ENCODE data around the gene GATC.
A peak's percentile ranks its signal among the peaks of the same experiment; 100 is the strongest.

GATC gene

GRCh38 chr12:120455302-120455701, 9.1 kb downstream of the GATC start:
- Histone ChIP-seq H3K9me3 (ENCODE audit: control insufficient read depth in 1 of 2, low read length in 2 of 2) (no peaks in the 10 kb centered on the region), H3K36me3 (ENCODE audit: control insufficient read depth in 1 of 2, insufficient read depth in 2 of 2, low read length in 2 of 2) (peaks cover 23 to 52% of the 10 kb centered on the region in 2 donors), H3K4me1 (ENCODE audit: control insufficient read depth in 1 of 2, insufficient read depth in 2 of 2, low read length in 2 of 2) (peaks cover 2 to 15% of the 10 kb centered on the region in 2 donors), H3K4me3 (ENCODE audit: low read depth in 1 of 2, low read length in 2 of 2) (no peak overlapping the region), H3K27ac (ENCODE audit: low read depth, low read length) (no peak overlapping the region), H3K27me3 (ENCODE audit: control insufficient read depth in 1 of 2, insufficient read depth in 2 of 2, low read length in 2 of 2) (no peaks in the 10 kb centered on the region), H3K9ac (ENCODE audit: low read depth in 1 of 2, low read length in 2 of 2) (no peak overlapping the region)

- Histone ChIP-seq H3K27me3 (ENCODE audit: control insufficient read depth in 1 of 2, insufficient read depth in 2 of 2, low read length in 2 of 2) (no peaks in the 10 kb centered on the region), H3K27ac (ENCODE audit: low read depth, low read length) (no peak overlapping the region), H3K36me3 (ENCODE audit: control insufficient read depth in 1 of 2, insufficient read depth in 2 of 2, low read length in 2 of 2) (peaks cover 26 to 63% of the 10 kb centered on the region in 2 donors), H3K9me3 (ENCODE audit: control insufficient read depth in 1 of 2, low read length in 2 of 2) (no peaks in the 10 kb centered on the region), H3K9ac (ENCODE audit: low read depth in 1 of 2, low read length in 2 of 2) (no peak overlapping the region), H3K4me1 (ENCODE audit: control insufficient read depth in 1 of 2, insufficient read depth in 2 of 2, low read length in 2 of 2) (peaks cover 2 to 15% of the 10 kb centered on the region in 2 donors), H3K4me3 (ENCODE audit: low read depth in 1 of 2, low read length in 2 of 2) (no peak overlapping the region)
Observed at GRCh38 chr12:120457133-120457532, 10.9 kb downstream of the GATC start.

- H3K9me3 ChIP-seq (ENCODE audit: control insufficient read depth in 1 of 2, low read length in 2 of 2), result no peaks in the 10 kb centered on the region
- no peaks in the 10 kb centered on the region for H3K4me1 ChIP-seq (ENCODE audit: control insufficient read depth in 1 of 2, insufficient read depth in 2 of 2, low read length in 2 of 2)
- H3K36me3 ChIP-seq (ENCODE audit: control insufficient read depth in 1 of 2, insufficient read depth in 2 of 2, low read length in 2 of 2), result peaks cover 54 to 88% of the 10 kb centered on the region in 2 donors
- no peak overlapping the region for H3K4me3 ChIP-seq (ENCODE audit: low read depth in 1 of 2, low read length in 2 of 2)
- no peak overlapping the region for H3K9ac ChIP-seq (ENCODE audit: low read depth in 1 of 2, low read length in 2 of 2)
- no peaks in the 10 kb centered on the region for H3K27me3 ChIP-seq (ENCODE audit: control insufficient read depth in 1 of 2, insufficient read depth in 2 of 2, low read length in 2 of 2)
- H3K27ac ChIP-seq (ENCODE audit: low read depth, low read length), result no peak overlapping the region
Observed at GRCh38 chr12:120460157-120460556, 13.9 kb downstream of the GATC start.

- H3K9me3 ChIP-seq (ENCODE audit: control insufficient read depth in 1 of 2, low read length in 2 of 2), result no peaks in the 10 kb centered on the region
- no peak overlapping the region for H3K4me3 ChIP-seq (ENCODE audit: low read depth in 1 of 2, low read length in 2 of 2)
- H3K27me3 ChIP-seq (ENCODE audit: control insufficient read depth in 1 of 2, insufficient read depth in 2 of 2, low read length in 2 of 2), result no peaks in the 10 kb centered on the region
- no peak overlapping the region for H3K27ac ChIP-seq (ENCODE audit: low read depth, low read length)
- H3K9ac ChIP-seq (ENCODE audit: low read depth in 1 of 2, low read length in 2 of 2), result no peak overlapping the region
- H3K4me1 ChIP-seq (ENCODE audit: control insufficient read depth in 1 of 2, insufficient read depth in 2 of 2, low read length in 2 of 2), result peaks cover 4 to 12% of the 10 kb centered on the region in 2 donors
- peaks cover 49 to 90% of the 10 kb centered on the region in 2 donors for H3K36me3 ChIP-seq (ENCODE audit: control insufficient read depth in 1 of 2, insufficient read depth in 2 of 2, low read length in 2 of 2)
Observed at GRCh38 chr12:120462099-120462640, 15.9 kb downstream of the GATC start.

- H3K27me3 ChIP-seq (ENCODE audit: control insufficient read depth in 1 of 2, insufficient read depth in 2 of 2, low read length in 2 of 2), result no peaks in the 10 kb centered on the region
- H3K9me3 ChIP-seq (ENCODE audit: control insufficient read depth in 1 of 2, low read length in 2 of 2), result no peaks in the 10 kb centered on the region
- no peak overlapping the region for H3K9ac ChIP-seq (ENCODE audit: low read depth in 1 of 2, low read length in 2 of 2)
- no peak overlapping the region for H3K27ac ChIP-seq (ENCODE audit: low read depth, low read length)
- peaks cover 4 to 23% of the 10 kb centered on the region in 2 donors for H3K4me1 ChIP-seq (ENCODE audit: control insufficient read depth in 1 of 2, insufficient read depth in 2 of 2, low read length in 2 of 2)
- H3K36me3 ChIP-seq (ENCODE audit: control insufficient read depth in 1 of 2, insufficient read depth in 2 of 2, low read length in 2 of 2), result peaks cover 43 to 77% of the 10 kb centered on the region in 2 donors
- H3K4me3 ChIP-seq (ENCODE audit: low read depth in 1 of 2, low read length in 2 of 2), result no peak overlapping the region
Observed at GRCh38 chr12:120463712-120464111, 17.5 kb downstream of the GATC start.

GRCh38 chr12:120465756-120466155, 19.5 kb downstream of the GATC start:
- Histone ChIP-seq H3K9ac (ENCODE audit: low read depth in 1 of 2, low read length in 2 of 2) (no peak overlapping the region), H3K27ac (ENCODE audit: low read depth, low read length) (no peak overlapping the region), H3K4me3 (ENCODE audit: low read depth in 1 of 2, low read length in 2 of 2) (no peak overlapping the region), H3K9me3 (ENCODE audit: control insufficient read depth in 1 of 2, low read length in 2 of 2) (no peaks in the 10 kb centered on the region), H3K36me3 (ENCODE audit: control insufficient read depth in 1 of 2, insufficient read depth in 2 of 2, low read length in 2 of 2) (peaks cover 37 to 59% of the 10 kb centered on the region in 2 donors), H3K4me1 (ENCODE audit: control insufficient read depth in 1 of 2, insufficient read depth in 2 of 2, low read length in 2 of 2) (peaks cover 10 to 27% of the 10 kb centered on the region in 2 donors), H3K27me3 (ENCODE audit: control insufficient read depth in 1 of 2, insufficient read depth in 2 of 2, low read length in 2 of 2) (no peaks in the 10 kb centered on the region)

GRCh38 chr12:120466560-120467315, 20.5 kb downstream of the GATC start:
- no peaks in the 10 kb centered on the region for H3K27me3 ChIP-seq (ENCODE audit: control insufficient read depth in 1 of 2, insufficient read depth in 2 of 2, low read length in 2 of 2)
- H3K9ac ChIP-seq (ENCODE audit: low read depth in 1 of 2, low read length in 2 of 2), result no peak overlapping the region
- H3K36me3 ChIP-seq (ENCODE audit: control insufficient read depth in 1 of 2, insufficient read depth in 2 of 2, low read length in 2 of 2), result peaks cover 34 to 51% of the 10 kb centered on the region in 2 donors
- no peak overlapping the region for H3K4me3 ChIP-seq (ENCODE audit: low read depth in 1 of 2, low read length in 2 of 2)
- no peak overlapping the region for H3K27ac ChIP-seq (ENCODE audit: low read depth, low read length)
- no peaks in the 10 kb centered on the region for H3K9me3 ChIP-seq (ENCODE audit: control insufficient read depth in 1 of 2, low read length in 2 of 2)
- peaks cover 10 to 27% of the 10 kb centered on the region in 2 donors for H3K4me1 ChIP-seq (ENCODE audit: control insufficient read depth in 1 of 2, insufficient read depth in 2 of 2, low read length in 2 of 2)

- Histone ChIP-seq H3K27ac (ENCODE audit: low read depth, low read length) (no peak overlapping the region), H3K36me3 (ENCODE audit: control insufficient read depth in 1 of 2, insufficient read depth in 2 of 2, low read length in 2 of 2) (peaks cover 28 to 44% of the 10 kb centered on the region in 2 donors), H3K4me3 (ENCODE audit: low read depth in 1 of 2, low read length in 2 of 2) (no peak overlapping the region), H3K9me3 (ENCODE audit: control insufficient read depth in 1 of 2, low read length in 2 of 2) (no peaks in the 10 kb centered on the region), H3K4me1 (ENCODE audit: control insufficient read depth in 1 of 2, insufficient read depth in 2 of 2, low read length in 2 of 2) (peaks cover 10 to 27% of the 10 kb centered on the region in 2 donors), H3K27me3 (ENCODE audit: control insufficient read depth in 1 of 2, insufficient read depth in 2 of 2, low read length in 2 of 2) (no peaks in the 10 kb centered on the region), H3K9ac (ENCODE audit: low read depth in 1 of 2, low read length in 2 of 2) (no peak overlapping the region)
Observed at GRCh38 chr12:120467439-120467838, 21.2 kb downstream of the GATC start.

GRCh38 chr12:120468325-120468820, 22.1 kb downstream of the GATC start:
- Histone ChIP-seq H3K36me3 (ENCODE audit: control insufficient read depth in 1 of 2, insufficient read depth in 2 of 2, low read length in 2 of 2) (peaks cover 20 to 35% of the 10 kb centered on the region in 2 donors), H3K4me1 (ENCODE audit: control insufficient read depth in 1 of 2, insufficient read depth in 2 of 2, low read length in 2 of 2) (peaks cover 10 to 27% of the 10 kb centered on the region in 2 donors), H3K4me3 (ENCODE audit: low read depth in 1 of 2, low read length in 2 of 2) (peak overlapping the region; percentile 73 to 87), H3K9ac (ENCODE audit: low read depth in 1 of 2, low read length in 2 of 2) (peak overlapping the region; percentile 69 to 79), H3K9me3 (ENCODE audit: control insufficient read depth in 1 of 2, low read length in 2 of 2) (no peaks in the 10 kb centered on the region), H3K27me3 (ENCODE audit: control insufficient read depth in 1 of 2, insufficient read depth in 2 of 2, low read length in 2 of 2) (no peaks in the 10 kb centered on the region), H3K27ac (ENCODE audit: low read depth, low read length) (peak overlapping the region; percentile 72)

- no peaks in the 10 kb centered on the region for H3K9me3 ChIP-seq (ENCODE audit: control insufficient read depth in 1 of 2, low read length in 2 of 2)
- H3K4me3 ChIP-seq (ENCODE audit: low read depth in 1 of 2, low read length in 2 of 2), result peak overlapping the region; percentile 73 to 87
- H3K4me1 ChIP-seq (ENCODE audit: control insufficient read depth in 1 of 2, insufficient read depth in 2 of 2, low read length in 2 of 2), result peaks cover 10 to 27% of the 10 kb centered on the region in 2 donors
- H3K9ac ChIP-seq (ENCODE audit: low read depth in 1 of 2, low read length in 2 of 2), result peak overlapping the region; percentile 69 to 79
- H3K36me3 ChIP-seq (ENCODE audit: control insufficient read depth in 1 of 2, insufficient read depth in 2 of 2, low read length in 2 of 2), result peaks cover 15 to 30% of the 10 kb centered on the region in 2 donors
- no peaks in the 10 kb centered on the region for H3K27me3 ChIP-seq (ENCODE audit: control insufficient read depth in 1 of 2, insufficient read depth in 2 of 2, low read length in 2 of 2)
- H3K27ac ChIP-seq (ENCODE audit: low read depth, low read length), result peak overlapping the region; percentile 91
Observed at GRCh38 chr12:120468821-120469449, 22.7 kb downstream of the GATC start.

Data from duodenal mucosa (tissue), 2 donors.